GM12801 (cell line): Measurements from ENCODE around the gene LCN6.

Experiments used
- TF ChIP-seq, protein P1 (sequence below): IDR thresholded peaks from one replicate; pipeline ENCODE4 v1.5.1; 2011; ENCODE audit warnings: control low read depth; ENCODE audit not compliant: insufficient read length; ENCODE audit errors: extremely low read depth

The LCN6 gene

DNA sequence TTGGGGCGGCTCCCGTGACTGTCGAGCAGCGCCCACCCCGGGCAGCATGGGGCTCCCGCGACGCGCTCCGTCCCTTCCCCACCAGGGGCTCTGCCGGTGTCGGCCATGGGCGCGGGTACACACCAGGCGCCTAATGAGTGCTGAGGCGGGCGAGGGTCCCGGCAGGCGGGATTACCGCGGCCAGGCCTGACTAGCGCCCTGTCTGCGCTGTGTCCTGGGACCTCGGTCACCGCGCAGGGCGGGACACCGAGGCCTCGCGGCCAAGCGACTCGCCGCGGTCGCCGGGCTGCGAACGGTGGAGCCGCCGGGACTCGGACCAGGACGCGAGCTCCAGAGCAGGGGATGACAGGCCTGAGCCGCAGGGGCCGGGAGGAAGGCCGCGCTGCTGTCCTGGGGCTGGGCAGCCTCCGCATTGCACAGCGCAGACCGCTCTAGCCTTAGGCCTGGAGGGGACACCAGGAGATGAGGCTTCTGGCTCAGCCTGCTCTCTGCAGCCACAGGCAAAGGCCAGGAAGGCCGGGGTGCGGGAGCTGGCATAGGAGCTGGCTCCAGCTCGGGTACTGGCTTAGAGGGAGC, 19.7 kb downstream of the LCN6 start:
- TF ChIP-seq, protein P1, sequence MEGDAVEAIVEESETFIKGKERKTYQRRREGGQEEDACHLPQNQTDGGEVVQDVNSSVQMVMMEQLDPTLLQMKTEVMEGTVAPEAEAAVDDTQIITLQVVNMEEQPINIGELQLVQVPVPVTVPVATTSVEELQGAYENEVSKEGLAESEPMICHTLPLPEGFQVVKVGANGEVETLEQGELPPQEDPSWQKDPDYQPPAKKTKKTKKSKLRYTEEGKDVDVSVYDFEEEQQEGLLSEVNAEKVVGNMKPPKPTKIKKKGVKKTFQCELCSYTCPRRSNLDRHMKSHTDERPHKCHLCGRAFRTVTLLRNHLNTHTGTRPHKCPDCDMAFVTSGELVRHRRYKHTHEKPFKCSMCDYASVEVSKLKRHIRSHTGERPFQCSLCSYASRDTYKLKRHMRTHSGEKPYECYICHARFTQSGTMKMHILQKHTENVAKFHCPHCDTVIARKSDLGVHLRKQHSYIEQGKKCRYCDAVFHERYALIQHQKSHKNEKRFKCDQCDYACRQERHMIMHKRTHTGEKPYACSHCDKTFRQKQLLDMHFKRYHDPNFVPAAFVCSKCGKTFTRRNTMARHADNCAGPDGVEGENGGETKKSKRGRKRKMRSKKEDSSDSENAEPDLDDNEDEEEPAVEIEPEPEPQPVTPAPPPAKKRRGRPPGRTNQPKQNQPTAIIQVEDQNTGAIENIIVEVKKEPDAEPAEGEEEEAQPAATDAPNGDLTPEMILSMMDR, result no peak

DNA sequence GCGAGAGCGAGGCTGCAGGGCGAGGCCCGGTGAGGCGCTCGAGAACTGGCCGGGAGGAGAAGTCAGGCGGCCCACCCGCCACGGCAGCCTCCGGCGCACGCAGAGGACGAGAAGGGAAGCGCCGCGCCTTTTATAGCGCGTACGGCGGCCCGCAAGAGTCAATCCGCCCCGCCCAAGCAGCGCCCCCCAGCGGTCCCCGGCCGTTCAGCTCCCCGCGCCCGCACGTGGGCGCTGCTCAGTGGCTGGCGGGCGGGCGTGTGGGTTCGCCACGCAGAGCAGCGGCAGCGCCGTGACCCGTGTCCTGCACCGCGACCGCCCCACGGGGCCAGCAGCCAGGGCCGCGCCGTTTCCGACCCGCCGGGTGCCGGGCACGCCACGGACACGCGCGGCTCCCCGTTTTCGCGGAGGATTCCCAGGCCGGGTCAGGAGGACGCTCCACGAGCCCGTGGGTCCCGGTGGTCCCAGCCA, 20.2 kb downstream of the LCN6 start:
- TF ChIP-seq, protein P1, result no peak

DNA sequence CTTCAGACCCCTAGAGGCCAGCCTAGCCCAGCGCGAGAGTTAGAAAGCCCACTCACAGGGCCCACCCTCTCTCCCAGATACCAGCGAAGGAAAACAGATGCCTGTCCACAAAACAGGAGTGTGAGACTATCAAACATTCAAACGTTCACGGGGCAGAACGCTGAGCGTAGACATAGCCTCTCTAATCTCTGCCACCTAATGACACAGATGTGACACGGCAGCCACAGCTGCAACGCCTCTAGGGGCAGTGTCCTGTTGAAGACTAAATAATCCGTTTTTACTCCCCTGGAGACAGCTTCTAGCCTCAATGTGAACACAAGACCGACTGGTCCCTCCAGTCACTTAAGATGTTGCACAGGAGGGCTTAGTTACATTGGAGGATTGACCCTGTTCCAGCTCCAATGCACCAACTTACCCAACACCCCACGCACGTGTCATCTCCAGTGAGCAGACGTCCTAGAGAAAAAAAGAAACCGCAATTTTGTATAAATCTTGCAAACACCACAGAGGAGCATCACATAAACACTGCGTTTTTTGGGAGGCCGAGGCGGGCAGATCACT, 21.6 kb downstream of the LCN6 start:
- TF ChIP-seq, protein P1, result no peak

DNA sequence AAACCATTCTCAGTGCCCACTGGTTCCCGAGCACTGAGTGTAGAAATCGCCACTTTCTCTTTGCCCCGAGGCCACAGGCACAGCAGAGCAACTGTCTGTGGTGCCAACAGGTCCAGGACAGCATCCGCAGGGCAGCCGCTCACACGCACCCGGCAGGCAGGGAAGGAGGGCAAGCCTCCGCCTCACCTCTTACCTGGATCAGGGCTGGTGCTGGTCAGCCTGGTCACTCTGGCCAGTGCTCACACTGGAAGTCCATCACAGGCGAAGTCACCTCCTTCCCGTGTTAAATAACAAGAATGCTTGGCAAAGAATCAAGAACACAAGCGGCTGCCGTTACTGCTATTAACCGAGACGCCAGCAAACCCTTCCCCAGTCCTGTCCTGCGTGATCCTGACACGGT, 22.2 kb downstream of the LCN6 start:
- TF ChIP-seq, protein P1, result no peak

DNA sequence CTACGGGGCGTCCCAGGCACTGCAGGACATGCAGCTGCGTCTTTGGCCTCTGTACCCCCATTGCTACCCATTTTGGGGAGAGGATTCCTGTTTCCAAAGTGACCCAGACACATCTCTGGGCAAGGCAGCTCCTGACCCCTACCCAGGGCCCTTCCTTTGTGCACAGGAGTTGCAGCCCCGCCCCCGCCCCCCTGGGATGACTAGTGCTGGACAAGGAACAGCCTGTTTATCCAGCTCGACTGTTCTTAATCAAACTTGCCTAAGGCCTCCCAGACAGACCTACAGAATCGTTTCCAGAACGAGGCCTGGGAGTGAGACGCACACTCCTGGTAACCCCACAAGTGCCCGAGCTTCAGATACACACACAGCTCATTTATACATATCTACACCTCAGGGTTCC, 22.7 kb downstream of the LCN6 start:
- TF ChIP-seq, protein P1, result no peak

DNA sequence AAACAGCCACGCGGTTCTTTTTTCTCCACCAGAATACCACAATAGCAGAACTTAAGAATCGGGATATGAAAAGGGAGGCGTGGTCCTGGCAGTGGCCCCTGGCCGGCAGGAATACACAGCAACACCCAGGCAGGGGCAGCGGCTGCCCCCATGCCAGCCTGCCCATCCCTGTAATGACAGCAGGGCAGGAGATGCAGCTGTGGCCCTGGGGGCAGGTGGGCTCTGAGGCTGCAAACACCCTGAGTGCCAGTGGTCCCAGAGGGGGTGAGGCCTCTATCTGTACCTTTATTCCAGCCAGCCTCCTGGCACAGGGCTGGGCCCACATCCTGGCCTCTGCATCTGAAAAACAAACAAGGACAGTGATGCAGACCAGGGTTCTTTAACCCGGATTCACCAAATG, 23.6 kb downstream of the LCN6 start:
- TF ChIP-seq, protein P1, result no peak

DNA sequence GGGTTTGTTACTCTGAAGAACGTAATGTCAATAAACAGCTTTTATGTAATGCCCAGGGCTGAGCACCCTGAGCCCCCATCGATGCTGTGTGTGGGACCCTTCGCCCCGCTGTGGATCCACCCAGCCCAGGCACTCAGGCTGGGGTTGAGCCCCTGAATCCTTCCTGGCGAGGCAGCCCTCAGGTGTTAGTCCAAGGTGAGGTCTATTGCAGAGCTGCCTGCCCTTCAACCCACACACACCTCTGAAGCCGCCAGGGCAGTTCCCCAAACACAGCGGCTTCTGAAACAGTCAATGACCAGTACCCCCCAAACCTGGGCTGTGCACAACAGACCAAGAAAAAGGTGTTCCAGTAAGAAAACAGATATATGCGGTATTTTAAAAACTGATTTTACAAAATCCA, 24.3 kb downstream of the LCN6 start:
- TF ChIP-seq, protein P1, result no peak
